Measurements from ENCODE around the gene PLBD1. TPM values are rescaled to one million over a fixed set of nuclear protein-coding genes. Genes with fewer than 3 reads are reported as not detected.

The PLBD1 gene
- total and polyA plus RNA-seq, 4 experiments from 2014 or later = 0.22 to 1.6 (median 0.57) TPM

DNA sequence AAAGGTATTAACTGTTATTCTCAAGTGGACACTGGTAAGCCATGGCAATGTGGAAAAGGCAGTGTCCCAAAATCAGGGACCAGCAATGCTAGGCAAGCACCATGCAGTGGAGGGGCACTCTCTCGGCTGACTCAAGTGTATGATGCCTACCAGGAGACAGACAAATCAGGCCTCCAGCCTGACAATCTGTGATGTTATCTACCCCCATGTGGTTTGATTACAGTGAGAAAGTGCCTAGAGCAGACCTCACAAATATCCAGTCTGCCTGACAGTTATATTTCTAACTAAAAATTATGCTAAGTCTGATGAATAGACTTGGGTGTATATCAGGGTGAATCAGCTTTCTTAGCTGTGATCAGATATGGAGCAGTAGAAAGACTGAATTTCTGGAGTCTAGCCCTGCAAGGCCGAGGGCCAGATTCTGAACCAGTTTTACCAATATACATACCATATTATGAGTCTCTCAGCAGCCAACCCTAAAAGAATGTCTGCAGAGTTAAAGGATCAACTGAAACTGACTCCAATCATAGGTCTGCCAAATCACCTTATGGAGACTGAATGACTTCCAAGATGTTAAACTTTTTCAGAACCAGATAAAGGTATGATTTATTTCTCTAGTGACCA is 3.2 kb downstream of the PLBD1 start:
- Mint-ChIP-seq H3K27me3 (peaks cover 15 to 21% of the 10 kb centered on the region in 2 donors), H3K4me1 (peaks cover 0 to 15% (median 8%) of the 10 kb centered on the region in 4 donors), H3K4me3 (no peak overlapping the region), H3K27ac (no peak overlapping the region), H3K36me3 (no peaks in the 10 kb centered on the region), H3K9me3 (peaks cover 0 to 4% (median 0%) of the 10 kb centered on the region in 8 donors)
- CTCF ChIA-PET (ENCODE audit: partially characterized antibody) = no interaction called here
- no peak overlapping the region for H3K4me3 ChIP-seq (ENCODE audit: low read length in 2 of 2)
- no peak for DNase-seq
- H3K27ac ChIP-seq (ENCODE audit: low read depth, low read length) = no peak overlapping the region
- H3K27me3 ChIP-seq (ENCODE audit: insufficient read depth, low read length) = no peaks in the 10 kb centered on the region
- H3K9me3 ChIP-seq (ENCODE audit: control insufficient read depth in 1 of 2, low read length in 2 of 2) = no peaks in the 10 kb centered on the region
- H3K36me3 ChIP-seq (ENCODE audit: insufficient read depth, low read length) = no peaks in the 10 kb centered on the region
- intact Hi-C loops (cut with micrococcal nuclease) = no loop called here
- POLR2A ChIA-PET (ENCODE audit: partially characterized antibody) = no interaction called here
- H3K4me1 ChIP-seq (ENCODE audit: insufficient read depth, low read length) = no peaks in the 10 kb centered on the region

DNA sequence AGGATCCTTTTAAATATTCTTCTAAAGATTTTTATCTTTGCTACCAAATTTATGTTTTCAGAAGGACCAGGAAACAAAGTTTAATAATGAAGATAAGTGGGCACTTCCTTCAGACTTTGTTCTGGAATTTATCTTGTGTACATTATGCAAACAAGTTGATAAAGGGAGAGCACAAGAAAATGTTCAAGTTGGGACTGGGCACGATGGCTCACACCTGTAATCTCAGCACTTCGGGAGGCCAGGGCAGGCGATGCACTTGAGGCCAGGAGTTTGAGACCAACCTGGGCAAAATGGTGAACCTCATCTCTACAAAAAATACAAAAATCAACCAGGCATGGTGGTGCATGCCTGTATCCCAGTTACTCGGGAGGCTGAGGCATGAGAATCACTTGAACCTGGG is 4.6 kb downstream of the PLBD1 start:
- Histone ChIP-seq H3K36me3 (ENCODE audit: insufficient read depth, low read length) (no peaks in the 10 kb centered on the region), H3K9me3 (ENCODE audit: control insufficient read depth in 1 of 2, low read length in 2 of 2) (no peaks in the 10 kb centered on the region), H3K4me1 (ENCODE audit: insufficient read depth, low read length) (no peaks in the 10 kb centered on the region), H3K4me3 (ENCODE audit: low read length in 2 of 2) (no peak overlapping the region), H3K27ac (ENCODE audit: low read depth, low read length) (no peak overlapping the region), H3K27me3 (ENCODE audit: insufficient read depth, low read length) (no peaks in the 10 kb centered on the region)
- peaks cover 0 to 17% (median 8%) of the 10 kb centered on the region in 4 donors for H3K4me1 Mint-ChIP-seq
- no peak overlapping the region for H3K27ac Mint-ChIP-seq
- peaks cover 0 to under 1% (median 0%) of the 10 kb centered on the region in 8 donors for H3K9me3 Mint-ChIP-seq
- intact Hi-C loops (cut with micrococcal nuclease) = no loop called here
- no peak overlapping the region for H3K4me3 Mint-ChIP-seq
- CTCF ChIA-PET (ENCODE audit: partially characterized antibody) = no interaction called here
- no peaks in the 10 kb centered on the region for H3K36me3 Mint-ChIP-seq
- POLR2A ChIA-PET (ENCODE audit: partially characterized antibody) = no interaction called here
- DNase-seq = no peak
- H3K27me3 Mint-ChIP-seq = peaks cover 9 to 16% of the 10 kb centered on the region in 2 donors

DNA sequence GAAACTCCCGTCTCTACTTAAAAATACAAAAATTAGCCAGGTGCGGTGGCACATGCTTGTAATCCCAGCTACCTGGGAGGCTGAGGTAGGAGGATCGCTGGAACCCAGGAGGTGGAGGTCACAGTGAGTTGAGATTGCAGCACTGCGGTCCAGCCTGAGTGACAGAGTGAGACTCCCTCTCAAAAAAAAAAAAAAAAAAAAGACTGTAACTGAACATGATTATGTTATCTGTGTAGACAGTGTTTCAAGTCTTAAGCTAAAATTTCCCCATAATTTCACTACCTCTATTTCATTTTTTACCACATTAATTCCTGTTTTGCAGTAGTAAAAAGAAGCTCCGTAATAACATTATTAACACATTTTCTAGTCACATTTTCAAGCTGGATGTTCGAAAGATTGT is 5.4 kb downstream of the PLBD1 start:
- intact Hi-C loops (cut with micrococcal nuclease) = no loop called here
- ChIA-PET CTCF (ENCODE audit: partially characterized antibody) (interaction anchor here (0.7 kb wide), 1 partner anchor 28 kb away, joined by 4 read pairs; no protein-coding TSS in a partner anchor), POLR2A (ENCODE audit: partially characterized antibody) (no interaction called here)
- H3K4me1 Mint-ChIP-seq = peaks cover 0 to 14% (median 8%) of the 10 kb centered on the region in 4 donors
- no peaks in the 10 kb centered on the region for H3K9me3 Mint-ChIP-seq
- H3K27me3 Mint-ChIP-seq = peaks cover 8 to 14% of the 10 kb centered on the region in 2 donors
- no peaks in the 10 kb centered on the region for H3K27me3 ChIP-seq (ENCODE audit: insufficient read depth, low read length)
- H3K9me3 ChIP-seq (ENCODE audit: control insufficient read depth in 1 of 2, low read length in 2 of 2) = no peaks in the 10 kb centered on the region
- H3K36me3 Mint-ChIP-seq = no peaks in the 10 kb centered on the region
- H3K4me1 ChIP-seq (ENCODE audit: insufficient read depth, low read length) = no peaks in the 10 kb centered on the region
- no peaks in the 10 kb centered on the region for H3K36me3 ChIP-seq (ENCODE audit: insufficient read depth, low read length)
- no peak for DNase-seq
- H3K4me3 Mint-ChIP-seq = no peak overlapping the region
- H3K4me3 ChIP-seq (ENCODE audit: low read length in 2 of 2) = no peak overlapping the region
- H3K27ac ChIP-seq (ENCODE audit: low read depth, low read length) = no peak overlapping the region
- no peak overlapping the region for H3K27ac Mint-ChIP-seq

DNA sequence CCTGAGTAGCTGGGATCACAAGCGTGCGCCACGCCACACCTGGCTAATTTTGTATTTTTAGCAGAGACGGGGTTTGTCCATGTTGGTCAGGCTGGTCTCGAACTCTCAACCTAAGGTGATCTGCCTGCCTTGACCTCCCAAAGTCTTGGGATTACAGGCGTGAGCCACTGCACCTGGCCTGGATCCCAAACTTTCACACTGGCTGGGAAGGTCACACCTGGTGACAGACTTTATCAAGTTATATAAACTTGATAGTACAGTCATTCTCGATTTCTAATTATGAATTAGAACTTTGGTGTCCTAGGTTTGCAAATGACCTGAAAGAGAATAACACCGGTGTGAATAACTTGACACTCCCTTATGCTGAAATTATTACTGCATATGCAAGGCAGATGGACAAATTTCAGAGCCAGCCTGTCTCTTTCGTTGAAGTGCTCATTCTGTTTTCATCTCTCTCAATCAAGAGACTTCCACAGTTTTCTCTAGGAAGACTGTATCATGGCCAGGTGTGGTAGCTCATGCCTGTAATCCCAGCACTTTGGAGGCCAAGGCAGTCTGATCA is 5.9 kb downstream of the PLBD1 start:
- Histone ChIP-seq H3K4me1 (ENCODE audit: insufficient read depth, low read length) (no peaks in the 10 kb centered on the region), H3K9me3 (ENCODE audit: control insufficient read depth in 1 of 2, low read length in 2 of 2) (no peaks in the 10 kb centered on the region), H3K27ac (ENCODE audit: low read depth, low read length) (no peak overlapping the region), H3K27me3 (ENCODE audit: insufficient read depth, low read length) (no peaks in the 10 kb centered on the region), H3K36me3 (ENCODE audit: insufficient read depth, low read length) (no peaks in the 10 kb centered on the region), H3K4me3 (ENCODE audit: low read length in 2 of 2) (no peak overlapping the region)
- no peaks in the 10 kb centered on the region for H3K36me3 Mint-ChIP-seq
- H3K9me3 Mint-ChIP-seq = no peaks in the 10 kb centered on the region
- no peak overlapping the region for H3K4me3 Mint-ChIP-seq
- peaks cover 0 to 14% (median 7%) of the 10 kb centered on the region in 4 donors for H3K4me1 Mint-ChIP-seq
- H3K27ac Mint-ChIP-seq = no peak overlapping the region
- no peak for DNase-seq
- ChIA-PET CTCF (ENCODE audit: partially characterized antibody) (no interaction called here), POLR2A (ENCODE audit: partially characterized antibody) (no interaction called here)
- peaks cover 8 to 14% of the 10 kb centered on the region in 2 donors for H3K27me3 Mint-ChIP-seq
- intact Hi-C loops (cut with micrococcal nuclease) = no loop called here

DNA sequence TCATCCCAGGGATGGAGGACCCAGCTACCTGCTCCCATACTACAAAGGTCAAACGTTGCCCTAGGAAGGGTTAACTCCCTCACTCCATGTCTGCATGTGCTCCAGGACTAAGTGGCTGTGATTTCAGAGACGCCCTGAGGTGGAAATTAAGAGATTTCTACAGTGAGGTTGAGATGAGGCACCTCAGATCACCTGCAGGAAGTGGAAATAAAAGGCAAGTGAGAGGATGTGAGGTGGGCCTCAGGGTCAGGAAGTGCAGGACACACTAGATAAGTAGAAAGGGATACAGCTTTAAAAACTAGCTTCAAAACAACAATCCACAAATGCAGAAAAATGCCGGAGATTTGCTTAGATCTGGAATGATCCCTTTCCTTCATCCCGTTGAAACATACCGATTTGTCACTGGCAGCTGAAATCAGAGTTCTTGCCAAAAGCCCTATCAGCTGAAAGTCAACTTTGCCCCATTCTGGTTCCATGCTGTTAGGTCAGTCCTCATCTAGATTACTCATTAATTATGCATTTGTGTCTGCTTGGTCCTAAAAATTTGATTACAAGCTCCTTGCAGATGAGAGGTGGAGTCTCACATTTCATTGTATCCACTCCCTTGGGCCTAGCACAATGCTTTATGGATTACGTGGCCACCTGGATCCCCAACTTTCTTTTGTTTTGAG is 6.6 kb downstream of the PLBD1 start:
- no peak overlapping the region for H3K4me3 Mint-ChIP-seq
- peaks cover 6 to 12% of the 10 kb centered on the region in 2 donors for H3K27me3 Mint-ChIP-seq
- Histone ChIP-seq H3K4me3 (ENCODE audit: low read length in 2 of 2) (no peak overlapping the region), H3K4me1 (ENCODE audit: insufficient read depth, low read length) (no peaks in the 10 kb centered on the region), H3K27me3 (ENCODE audit: insufficient read depth, low read length) (no peaks in the 10 kb centered on the region), H3K27ac (ENCODE audit: low read depth, low read length) (no peak overlapping the region), H3K36me3 (ENCODE audit: insufficient read depth, low read length) (no peaks in the 10 kb centered on the region), H3K9me3 (ENCODE audit: control insufficient read depth in 1 of 2, low read length in 2 of 2) (no peaks in the 10 kb centered on the region)
- ChIA-PET POLR2A (ENCODE audit: partially characterized antibody) (no interaction called here), CTCF (ENCODE audit: partially characterized antibody) (no interaction called here)
- intact Hi-C loops (cut with micrococcal nuclease) = no loop called here
- no peaks in the 10 kb centered on the region for H3K9me3 Mint-ChIP-seq
- DNase-seq = no peak
- no peaks in the 10 kb centered on the region for H3K36me3 Mint-ChIP-seq
- peaks cover 0 to 14% (median 7%) of the 10 kb centered on the region in 4 donors for H3K4me1 Mint-ChIP-seq
- no peak overlapping the region for H3K27ac Mint-ChIP-seq

DNA sequence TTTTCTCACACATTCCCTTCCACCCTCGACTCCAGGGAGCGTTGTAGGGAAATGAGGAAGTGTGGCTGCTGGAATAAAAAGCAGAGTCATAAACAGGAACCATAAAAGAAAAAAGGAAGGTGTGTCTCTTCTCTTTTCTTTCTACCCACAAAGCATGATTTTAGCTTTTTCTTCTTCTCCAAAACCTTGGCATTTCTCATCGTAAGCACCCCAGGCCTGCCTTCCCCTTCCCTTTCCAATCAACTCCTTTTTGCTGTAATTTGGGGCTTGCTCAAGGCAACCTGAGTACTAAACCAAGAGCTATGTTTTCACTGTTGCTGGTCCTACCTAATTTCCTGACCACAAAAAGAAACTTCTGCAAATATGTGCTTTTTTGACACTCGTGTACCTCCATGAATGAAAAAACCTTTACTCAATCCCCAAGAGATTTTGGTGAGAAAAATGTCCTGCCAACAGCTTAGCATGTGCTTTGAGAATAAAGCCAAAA is 9.2 kb downstream of the PLBD1 start:
- H3K27ac Mint-ChIP-seq = no peak overlapping the region
- no peaks in the 10 kb centered on the region for H3K36me3 ChIP-seq (ENCODE audit: insufficient read depth, low read length)
- intact Hi-C loops (cut with micrococcal nuclease) = no loop called here
- H3K27me3 Mint-ChIP-seq = no peaks in the 10 kb centered on the region
- H3K4me3 ChIP-seq (ENCODE audit: low read length in 2 of 2) = no peak overlapping the region
- POLR2A ChIA-PET (ENCODE audit: partially characterized antibody) = no interaction called here
- no peaks in the 10 kb centered on the region for H3K9me3 Mint-ChIP-seq
- H3K4me1 ChIP-seq (ENCODE audit: insufficient read depth, low read length) = no peaks in the 10 kb centered on the region
- no peak for DNase-seq
- H3K9me3 ChIP-seq (ENCODE audit: control insufficient read depth in 1 of 2, low read length in 2 of 2) = no peaks in the 10 kb centered on the region
- H3K4me1 Mint-ChIP-seq = peaks cover 0 to 14% (median 7%) of the 10 kb centered on the region in 4 donors
- CTCF ChIA-PET (ENCODE audit: partially characterized antibody) = no interaction called here
- no peaks in the 10 kb centered on the region for H3K27me3 ChIP-seq (ENCODE audit: insufficient read depth, low read length)
- H3K4me3 Mint-ChIP-seq = no peak overlapping the region
- H3K27ac ChIP-seq (ENCODE audit: low read depth, low read length) = no peak overlapping the region
- H3K36me3 Mint-ChIP-seq = no peaks in the 10 kb centered on the region

DNA sequence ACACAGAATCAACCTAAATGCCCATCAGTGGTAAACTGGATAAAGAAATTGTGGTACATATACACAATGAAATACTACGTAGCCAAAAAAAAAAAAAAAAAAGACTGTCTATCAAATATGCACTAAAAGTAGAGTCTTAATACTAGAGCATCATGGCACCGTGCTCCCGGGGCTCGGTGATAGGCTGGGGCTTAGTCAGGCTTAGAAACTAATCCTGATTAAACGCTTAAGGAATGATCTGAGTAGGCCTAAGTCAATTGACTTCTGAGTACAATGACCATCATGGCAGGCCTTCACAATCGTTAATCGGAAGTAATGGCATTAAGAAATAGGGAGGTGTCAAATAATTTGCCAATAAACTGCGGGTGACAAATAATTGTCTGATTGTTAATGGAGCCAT is 9.7 kb downstream of the PLBD1 start:
- Mint-ChIP-seq H3K4me3 (no peak overlapping the region), H3K9me3 (no peaks in the 10 kb centered on the region), H3K27ac (no peak overlapping the region), H3K4me1 (peaks cover 0 to 14% (median 7%) of the 10 kb centered on the region in 4 donors), H3K27me3 (no peaks in the 10 kb centered on the region), H3K36me3 (no peaks in the 10 kb centered on the region)
- Histone ChIP-seq H3K4me3 (ENCODE audit: low read length in 2 of 2) (no peak overlapping the region), H3K27me3 (ENCODE audit: insufficient read depth, low read length) (no peaks in the 10 kb centered on the region), H3K27ac (ENCODE audit: low read depth, low read length) (no peak overlapping the region), H3K9me3 (ENCODE audit: control insufficient read depth in 1 of 2, low read length in 2 of 2) (no peaks in the 10 kb centered on the region), H3K36me3 (ENCODE audit: insufficient read depth, low read length) (no peaks in the 10 kb centered on the region), H3K4me1 (ENCODE audit: insufficient read depth, low read length) (no peaks in the 10 kb centered on the region)
- CTCF ChIA-PET (ENCODE audit: partially characterized antibody) = no interaction called here
- intact Hi-C loops (cut with micrococcal nuclease) = no loop called here
- no peak for DNase-seq
- POLR2A ChIA-PET (ENCODE audit: partially characterized antibody) = no interaction called here

Measured in CD4-positive, alpha-beta memory T cell (primary cell).